Lower leg skin (tissue), 3 donors: ENCODE data around the gene KIF26B.

Source experiments
- POLR2A ChIP-seq, 2 donors: fragments of 450-650 bp; IDR thresholded peaks; one replicate each; pipeline ENCODE4 v1.6.1; 2016 to 2017; ENCODE audit warnings: antibody characterized with exemption in 2 of 2, mild to moderate bottlenecking in 1 of 2, moderate library complexity in 1 of 2
- TF ChIP-seq, protein P1 (sequence below), 3 donors: fragments of 450-650 bp; IDR thresholded peaks; one replicate each; pipeline ENCODE4 v1.5.1; 2016; ENCODE audit warnings: antibody characterized with exemption in 3 of 3, mild to moderate bottlenecking in 3 of 3, moderate library complexity in 2 of 3

DNA sequence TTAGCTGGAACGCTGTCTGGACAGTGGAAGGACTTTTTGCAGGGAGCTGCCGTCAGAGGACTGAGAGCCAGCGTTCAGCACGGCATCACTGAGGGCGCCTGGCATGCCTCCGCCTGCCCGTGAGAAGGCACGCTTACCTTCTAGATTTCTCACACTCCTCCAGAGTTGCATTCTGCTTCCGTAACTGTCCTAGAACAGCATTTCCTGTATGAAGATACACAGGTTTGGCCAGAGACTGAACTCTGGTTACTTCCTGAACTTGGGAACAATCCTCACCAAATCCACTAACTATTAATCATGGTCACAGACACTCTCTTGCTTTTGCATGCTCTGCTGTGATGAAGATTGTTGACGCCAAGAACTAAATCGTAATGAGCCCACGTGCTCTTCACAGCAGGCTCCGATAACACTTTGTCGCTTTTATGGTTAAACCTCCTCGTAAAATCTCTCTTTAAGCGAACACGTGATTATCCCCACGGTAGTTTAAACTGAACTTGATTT is 93.5 kb downstream of the KIF26B start:
- TF ChIP-seq, protein P1, sequence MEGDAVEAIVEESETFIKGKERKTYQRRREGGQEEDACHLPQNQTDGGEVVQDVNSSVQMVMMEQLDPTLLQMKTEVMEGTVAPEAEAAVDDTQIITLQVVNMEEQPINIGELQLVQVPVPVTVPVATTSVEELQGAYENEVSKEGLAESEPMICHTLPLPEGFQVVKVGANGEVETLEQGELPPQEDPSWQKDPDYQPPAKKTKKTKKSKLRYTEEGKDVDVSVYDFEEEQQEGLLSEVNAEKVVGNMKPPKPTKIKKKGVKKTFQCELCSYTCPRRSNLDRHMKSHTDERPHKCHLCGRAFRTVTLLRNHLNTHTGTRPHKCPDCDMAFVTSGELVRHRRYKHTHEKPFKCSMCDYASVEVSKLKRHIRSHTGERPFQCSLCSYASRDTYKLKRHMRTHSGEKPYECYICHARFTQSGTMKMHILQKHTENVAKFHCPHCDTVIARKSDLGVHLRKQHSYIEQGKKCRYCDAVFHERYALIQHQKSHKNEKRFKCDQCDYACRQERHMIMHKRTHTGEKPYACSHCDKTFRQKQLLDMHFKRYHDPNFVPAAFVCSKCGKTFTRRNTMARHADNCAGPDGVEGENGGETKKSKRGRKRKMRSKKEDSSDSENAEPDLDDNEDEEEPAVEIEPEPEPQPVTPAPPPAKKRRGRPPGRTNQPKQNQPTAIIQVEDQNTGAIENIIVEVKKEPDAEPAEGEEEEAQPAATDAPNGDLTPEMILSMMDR (IDR thresholded peaks at IDR 0.05) = no peak
- no peak for TF ChIP-seq POLR2A (IDR thresholded peaks at IDR 0.05)
